NCI-H2227 treated with DMSO at 0.1 percent for 48 hours (cell line): Measurements from ENCODE around the gene RGS7.
"Not testable (repeated sequence)": the region's sequence is repeated elsewhere in the genome, so short reads cannot be mapped to it uniquely, and the experiment has no call there.

Experiments
- DNase-seq: peaks from one replicate; lab custom pipeline; 2025; lab: John Stamatoyannopoulos, UW

Gene RGS7

DNA sequence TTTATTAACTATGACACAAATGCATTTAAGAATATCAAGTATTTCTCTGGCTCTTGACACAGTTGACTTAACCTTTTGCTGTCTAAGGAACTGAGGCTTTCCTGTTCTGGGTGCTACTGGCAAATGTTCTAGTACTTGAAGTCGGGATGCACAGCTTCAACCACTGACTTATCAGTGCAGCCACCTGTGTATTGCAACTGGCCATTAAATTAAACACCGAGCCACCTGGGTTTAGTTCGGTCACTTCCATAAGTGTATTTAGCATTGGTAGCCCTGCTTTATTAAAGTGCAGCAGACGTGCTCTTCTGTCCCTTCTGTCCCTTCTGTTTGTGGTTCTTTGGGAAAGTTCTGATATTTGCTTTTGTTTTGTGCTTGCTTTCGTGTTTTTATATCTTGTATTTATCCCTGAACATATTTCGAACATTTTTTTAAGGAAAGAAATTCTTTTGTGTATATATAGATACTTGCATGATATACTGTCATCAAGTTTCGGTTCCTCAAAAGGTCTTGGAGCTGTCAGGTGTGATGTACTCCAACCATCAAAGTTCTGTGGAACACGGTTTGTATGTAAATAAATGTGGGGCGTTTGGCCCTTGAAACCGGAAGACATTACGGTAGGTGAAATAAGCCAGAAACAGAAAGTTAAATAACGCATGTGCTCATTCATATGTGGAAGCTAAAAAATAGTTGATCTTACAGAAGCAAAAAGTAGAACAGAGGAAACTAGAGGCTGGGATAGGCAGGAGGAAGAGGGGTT is 447.1 kb downstream of the RGS7 start:
- no peak for DNase-seq

DNA sequence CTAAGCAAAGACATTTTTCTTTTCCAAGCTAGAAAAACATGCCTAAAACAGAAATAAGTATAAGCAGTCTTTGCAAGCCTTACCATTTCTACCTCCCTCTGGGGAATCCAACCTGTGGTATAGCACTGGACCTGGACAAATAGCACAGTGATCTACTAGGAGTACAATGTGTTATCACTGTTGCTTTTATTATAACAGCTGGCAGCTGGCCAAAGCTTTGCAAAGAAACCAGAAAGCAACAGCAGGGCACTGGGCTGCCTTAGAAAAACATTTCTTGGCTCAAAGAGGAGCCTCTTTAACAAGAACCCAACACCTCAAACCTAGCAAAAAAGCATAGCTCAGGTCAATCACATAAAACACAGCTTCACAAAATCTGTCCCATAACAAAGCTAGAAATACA is 450.5 kb downstream of the RGS7 start:
- DNase-seq = no peak

DNA sequence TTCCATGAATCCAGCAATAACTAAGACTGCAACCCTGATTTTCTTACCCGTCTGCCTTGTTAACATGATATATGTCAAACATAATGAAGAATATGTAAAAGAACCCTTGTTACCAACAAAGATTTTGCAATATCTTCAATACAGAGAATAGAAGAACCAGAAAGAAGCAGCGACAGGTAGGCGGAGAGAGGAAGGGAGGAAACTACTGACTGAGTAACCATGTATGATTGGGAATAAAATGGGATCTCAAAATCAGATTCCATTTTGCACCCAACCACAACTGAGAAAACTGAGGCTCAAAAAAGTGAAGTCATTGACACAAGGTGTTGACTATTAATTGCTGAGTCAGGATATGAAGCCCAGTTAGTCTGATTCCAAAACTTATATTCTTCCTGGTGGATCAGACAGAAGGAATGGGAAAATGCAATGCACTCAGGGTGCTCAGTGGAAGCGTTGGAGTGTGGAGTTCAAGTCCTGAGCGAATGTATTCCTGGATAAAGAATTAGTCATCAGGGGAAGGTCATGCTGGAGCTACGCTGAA is 451.7 kb downstream of the RGS7 start:
- no peak for DNase-seq

DNA sequence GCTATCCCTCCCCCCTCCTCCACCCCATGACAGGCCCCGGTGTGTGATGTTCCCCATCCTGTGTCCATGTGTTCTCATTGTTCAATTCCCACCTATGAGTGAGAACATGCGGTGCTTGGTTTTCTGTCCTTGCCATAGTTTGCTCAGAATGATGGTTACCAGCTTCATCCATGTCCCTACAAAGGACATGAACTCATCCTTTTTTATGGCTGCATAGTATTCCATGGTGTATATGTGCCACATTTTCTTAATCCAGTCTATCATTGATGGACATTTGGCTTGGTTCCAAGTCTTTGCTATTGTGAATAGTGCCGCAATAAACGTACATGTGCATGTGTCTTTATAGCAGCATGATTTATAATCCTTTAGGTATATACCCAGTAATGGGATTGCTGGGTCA is 461.6 kb downstream of the RGS7 start:
- not testable (repeated sequence) for DNase-seq

DNA sequence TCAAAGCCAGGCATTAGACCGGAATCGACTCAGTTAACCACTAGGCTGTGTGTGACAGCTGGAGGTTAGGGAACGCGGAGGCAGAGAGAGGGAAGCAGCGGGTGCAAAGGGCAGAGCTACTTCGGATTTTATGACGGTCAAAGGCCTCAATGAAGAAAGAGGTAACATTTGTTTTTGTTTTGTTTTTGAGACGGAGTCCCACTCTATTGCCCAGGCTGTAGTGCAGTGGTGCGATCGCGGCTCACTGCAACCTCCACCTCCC is 468.3 kb downstream of the RGS7 start:
- no peak for DNase-seq

DNA sequence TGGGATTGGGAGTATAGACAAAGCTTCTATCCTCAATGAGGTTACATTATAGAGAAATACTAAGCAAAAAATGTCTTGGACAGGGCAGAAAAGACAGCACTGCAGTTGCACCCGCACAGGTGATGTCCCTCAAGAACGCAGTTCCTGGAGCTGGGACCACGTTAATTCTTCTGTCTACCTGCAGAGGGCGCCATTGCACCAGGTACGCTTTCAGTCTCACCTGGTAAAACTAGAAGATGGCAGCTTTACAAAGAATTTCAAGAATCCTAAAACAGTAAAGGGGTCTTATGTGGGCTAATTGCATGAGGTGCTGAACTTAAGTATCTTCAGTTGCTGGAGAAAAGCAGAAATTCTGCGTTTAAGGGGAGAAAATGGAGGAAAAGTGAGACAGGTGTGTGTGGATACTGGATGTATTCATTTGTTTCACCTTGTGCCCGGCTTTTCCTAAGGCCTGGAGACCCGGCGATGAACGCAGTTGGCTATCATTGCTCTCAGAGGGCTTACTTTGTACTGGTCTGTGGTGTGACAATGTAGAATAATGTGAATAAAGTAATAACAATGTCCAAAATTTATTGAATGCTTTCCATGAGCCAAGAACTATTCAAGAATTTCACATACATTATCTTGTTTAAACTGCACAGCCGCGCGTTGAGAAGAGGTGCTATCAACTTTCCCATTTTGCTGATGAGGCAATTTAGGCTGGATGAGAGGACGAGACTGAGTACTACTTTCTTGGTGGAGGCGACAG is 468.8 kb downstream of the RGS7 start:
- DNase-seq = no peak

DNA sequence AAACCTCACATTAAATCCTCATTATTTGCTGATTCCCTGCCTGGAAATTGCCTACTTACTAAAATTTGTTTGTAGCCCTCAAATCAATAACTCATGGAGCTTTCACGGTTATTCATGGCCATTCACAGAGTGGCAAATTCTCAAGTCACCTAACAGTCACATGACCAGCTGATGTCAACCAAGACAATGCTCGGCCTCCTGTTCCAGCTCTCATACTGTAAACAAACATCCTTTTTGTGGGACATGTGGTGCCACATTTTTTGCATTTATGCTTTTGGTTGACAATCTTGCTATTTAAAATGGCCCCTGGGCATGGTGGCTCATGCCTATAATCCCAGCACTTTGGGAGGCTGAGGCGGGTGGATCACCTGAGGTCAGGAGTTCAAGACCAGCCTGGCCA is 473.5 kb downstream of the RGS7 start:
- no peak for DNase-seq

DNA sequence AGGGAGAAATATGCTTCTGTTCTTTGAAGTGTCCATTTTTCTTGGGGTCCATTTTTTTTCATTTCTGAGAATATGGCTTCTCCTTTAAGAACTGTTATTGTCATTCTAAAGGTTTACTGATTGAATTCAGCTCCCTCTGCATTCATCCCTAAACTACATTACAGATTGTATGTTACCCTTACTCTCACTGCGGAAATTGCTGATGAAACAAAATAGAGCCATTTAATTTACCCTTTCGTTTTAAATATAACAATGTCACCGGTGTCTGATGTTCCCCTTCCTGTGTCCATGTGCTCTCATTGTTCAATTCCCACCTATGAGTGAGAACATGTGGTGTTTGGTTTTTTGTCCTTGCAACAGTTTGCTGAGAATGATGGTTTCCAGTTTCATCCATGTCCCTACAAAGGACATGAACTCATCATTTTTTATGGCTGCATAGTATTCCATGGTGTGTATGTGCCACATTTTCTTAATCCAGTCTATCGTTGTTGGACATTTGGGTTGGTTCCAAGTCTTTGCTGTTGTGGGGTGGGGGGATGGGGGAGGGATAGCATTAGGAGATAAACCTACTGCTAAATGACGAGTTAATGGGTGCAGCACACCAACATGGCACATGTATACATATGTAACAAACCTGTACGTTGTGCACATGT is 474.2 kb downstream of the RGS7 start:
- DNase-seq = not testable (repeated sequence)

DNA sequence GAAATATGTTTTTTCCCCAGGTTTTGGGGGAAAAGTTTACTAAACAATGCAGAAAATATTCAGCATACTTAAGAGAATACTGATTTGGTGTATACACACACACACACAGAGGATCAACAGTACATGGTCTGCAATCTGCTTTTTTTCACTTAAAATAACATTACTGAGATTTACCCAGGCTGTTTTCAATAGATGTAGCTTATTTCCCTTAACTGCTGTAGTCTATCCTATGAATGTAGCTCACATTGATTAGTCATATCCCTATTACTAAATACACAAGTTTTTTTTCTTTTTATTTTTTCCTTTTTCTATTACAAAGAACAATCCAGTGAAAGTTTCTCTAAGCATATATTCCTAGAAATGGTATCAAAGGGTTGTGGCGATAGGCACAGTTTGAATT is 478.4 kb downstream of the RGS7 start:
- no peak for DNase-seq

DNA sequence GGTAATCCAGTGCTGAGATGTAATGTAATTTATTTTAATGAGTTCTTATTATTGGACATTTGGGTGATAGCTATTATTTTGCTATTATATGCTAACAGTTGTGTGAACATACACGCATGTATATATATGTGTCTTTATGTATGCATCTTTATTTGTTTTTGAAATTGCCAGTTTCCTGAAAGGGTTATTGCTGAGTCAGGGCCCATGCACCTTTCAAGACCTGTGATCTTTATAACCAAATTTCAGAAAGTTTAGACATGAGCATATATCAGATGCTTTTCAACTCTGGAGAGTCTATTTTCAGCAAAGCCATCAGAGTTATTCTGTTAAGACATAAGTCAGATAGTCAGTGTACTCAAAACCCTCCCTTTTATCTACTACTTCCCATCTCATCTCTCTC is 479.4 kb downstream of the RGS7 start:
- DNase-seq = no peak

DNA sequence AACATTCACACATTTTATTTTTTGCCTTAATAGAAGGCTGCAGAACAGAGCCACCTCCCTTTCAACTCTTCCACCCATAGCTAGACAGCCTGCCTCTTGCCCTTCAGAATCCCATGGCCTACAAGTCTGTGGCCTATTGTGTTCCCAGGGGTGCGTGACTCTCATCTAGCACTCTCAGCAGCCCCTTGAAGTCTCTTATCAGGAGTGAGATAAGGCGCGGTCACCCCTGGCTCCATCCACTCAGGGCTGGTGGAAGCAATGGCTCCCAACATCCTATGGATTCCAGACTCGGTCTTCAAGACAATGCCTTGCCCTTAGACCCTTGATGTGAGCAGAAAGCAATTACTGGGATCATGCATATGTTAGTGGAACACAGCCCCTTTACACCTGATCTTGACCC is 480.9 kb downstream of the RGS7 start:
- no peak for DNase-seq

DNA sequence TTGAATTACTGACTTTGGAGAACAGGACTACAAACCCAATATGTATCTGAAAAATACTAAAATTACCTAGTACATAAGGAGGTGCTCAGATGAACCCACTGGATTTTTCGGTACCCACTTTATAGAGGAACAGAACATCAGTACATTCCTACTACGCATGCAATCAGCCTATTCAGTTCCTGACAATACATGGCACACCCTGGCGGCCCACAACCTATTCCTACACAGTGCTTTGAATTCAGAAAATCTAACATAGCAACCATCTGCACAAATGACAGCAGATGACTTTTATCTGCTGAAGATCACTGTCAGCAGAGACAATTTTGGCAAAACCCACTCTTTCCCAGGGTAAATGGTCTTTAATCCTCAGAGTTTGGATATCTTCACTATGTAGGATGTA is 487.9 kb downstream of the RGS7 start:
- DNase-seq = no peak

DNA sequence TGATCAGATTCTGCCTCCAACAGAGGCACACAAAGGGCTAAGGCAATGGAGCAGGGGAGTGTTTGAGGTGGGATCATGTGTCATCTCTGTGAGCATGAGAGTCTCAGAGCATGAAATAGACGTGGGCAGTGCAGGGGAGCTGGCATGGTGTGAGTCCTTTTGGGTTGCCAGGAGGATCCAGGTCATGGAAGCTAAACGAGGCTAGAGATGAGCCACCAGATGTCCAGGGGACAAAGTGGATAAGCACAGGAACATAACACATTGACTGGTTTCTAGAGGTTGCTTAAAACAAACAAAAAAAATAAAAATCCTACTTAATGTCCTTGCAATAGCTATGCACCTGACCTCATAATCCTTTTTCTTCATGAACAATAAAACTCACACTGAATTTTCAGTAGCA is 490.3 kb downstream of the RGS7 start:
- no peak for DNase-seq

DNA sequence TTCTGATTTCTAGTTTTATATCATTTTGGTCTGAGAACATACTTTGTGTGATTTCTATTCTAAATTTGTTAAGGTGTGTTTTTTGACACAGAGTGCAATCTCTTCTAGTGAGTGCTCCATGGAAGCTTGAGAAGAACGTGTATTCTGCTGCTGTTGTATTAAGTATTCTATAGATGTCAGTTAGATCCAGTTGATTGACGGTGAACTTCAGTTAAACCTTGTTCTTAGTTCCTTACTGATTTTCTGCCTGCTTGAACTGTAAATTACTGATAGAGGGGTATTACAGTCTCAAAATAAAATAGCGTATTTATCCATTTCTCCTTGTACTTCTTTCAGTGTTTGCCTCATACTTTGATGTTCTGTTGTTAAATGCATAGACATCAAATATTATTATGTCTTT is 497.0 kb downstream of the RGS7 start:
- no peak for DNase-seq

DNA sequence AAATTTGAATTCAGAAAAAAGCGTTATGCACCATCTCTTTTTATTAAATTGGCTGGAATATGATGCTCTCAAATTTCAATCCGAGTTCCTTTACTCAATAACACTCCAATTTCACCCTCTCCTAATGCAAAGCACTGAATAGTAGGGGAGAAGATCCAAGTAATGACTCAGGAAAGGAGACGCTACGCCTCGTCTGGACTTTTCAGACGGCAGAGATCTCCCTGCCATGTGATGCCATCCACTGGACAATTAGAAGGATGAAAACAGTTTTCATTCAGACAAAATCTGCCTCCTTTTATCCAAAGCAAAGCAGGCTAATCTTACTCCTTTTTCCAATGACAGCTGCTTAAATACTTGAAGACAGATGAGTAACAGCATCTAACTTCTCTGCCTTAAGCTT is 502.6 kb downstream of the RGS7 start:
- no peak for DNase-seq

DNA sequence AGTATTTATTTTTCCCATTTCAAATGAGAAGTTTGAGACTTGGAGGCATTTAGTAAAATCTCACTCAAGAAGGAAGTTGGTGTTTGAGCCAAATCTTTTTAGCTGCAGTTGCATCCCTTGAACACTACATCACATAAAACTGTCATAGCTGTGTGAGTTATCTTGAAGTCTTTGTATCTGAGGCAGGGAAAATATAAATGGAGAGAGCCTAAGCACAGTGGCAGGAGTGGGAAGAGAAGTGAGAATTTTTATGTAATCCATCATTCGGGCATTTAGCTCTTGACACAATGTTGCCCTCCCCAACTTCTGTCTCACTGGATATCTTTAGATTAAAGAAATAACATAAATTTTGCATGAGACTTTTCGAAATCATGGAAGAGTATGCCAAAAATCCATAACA is 509.7 kb downstream of the RGS7 start:
- no peak for DNase-seq

DNA sequence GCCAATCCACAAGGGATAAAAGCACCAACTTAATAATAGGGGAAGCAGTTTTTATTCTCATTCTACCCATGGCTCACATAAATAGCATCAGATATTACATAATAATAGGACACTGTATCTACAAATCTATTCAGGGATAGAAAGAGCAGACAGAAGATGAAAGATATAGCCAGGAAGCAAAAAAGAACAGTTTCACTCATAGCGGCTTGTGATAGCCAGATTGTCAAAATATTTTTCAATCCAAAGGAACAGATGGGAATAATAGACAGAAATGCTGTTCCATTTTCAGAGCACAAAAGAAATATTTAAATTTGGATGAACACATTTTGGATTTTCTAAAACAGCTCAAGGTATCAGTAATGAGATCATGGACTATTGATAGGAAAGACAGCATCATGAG is 512.5 kb downstream of the RGS7 start:
- DNase-seq = no peak

DNA sequence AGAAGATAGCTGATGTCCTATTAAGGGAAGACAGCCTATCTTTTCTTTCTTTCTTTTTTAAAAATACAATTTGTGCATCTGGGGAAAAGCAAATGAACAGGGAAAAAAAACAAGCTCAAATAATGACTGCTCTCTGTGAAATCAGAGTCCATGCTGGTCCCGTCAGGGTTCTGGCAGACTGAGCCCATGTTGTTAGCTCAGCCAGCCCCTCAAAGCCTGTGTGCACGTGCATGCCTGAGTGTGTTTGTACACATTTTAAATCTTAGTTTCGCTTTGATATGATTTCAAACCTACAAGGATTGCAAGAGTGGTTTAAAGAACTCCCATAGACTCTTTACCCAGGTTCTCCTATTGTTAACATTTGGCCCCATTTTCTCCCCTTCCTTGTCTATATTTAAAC is 513.2 kb downstream of the RGS7 start:
- DNase-seq = no peak

DNA sequence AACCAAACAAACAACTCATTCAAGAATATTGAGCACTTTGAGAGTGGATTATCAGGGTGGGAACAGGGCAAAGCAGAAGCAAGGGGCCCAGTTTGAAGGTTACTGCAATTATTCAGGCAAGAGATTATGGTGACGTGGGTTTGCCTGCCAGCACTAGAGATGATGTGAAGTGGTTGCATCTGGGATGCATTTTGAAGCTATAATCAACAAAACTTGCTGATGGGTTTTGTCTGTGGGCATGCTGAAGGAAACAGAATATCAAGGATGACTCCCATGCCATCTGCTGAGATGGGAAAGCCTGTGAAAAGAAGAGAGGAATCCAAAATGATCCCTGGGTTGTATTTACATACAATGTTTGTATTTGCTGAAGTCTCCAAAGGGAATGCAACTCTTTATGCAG is 520.7 kb downstream of the RGS7 start:
- no peak for DNase-seq

DNA sequence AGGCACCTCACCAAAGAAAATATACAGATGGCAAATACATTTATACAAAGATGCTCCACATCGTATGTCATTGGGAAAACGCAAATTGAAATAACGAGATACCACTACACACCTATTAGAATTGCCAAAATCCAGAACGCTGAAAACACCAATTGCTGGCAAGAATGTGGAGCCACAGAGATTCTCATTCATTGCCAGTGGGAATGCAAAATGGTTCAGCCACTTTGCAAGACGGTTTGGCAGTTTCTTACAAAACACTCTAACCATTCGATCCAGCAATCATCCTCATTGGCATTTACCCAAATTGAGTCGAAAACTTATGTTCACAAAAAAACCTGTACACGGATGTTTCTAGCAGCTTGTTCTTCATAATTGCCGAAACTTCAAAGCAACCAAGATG is 521.7 kb downstream of the RGS7 start:
- no peak for DNase-seq

DNA sequence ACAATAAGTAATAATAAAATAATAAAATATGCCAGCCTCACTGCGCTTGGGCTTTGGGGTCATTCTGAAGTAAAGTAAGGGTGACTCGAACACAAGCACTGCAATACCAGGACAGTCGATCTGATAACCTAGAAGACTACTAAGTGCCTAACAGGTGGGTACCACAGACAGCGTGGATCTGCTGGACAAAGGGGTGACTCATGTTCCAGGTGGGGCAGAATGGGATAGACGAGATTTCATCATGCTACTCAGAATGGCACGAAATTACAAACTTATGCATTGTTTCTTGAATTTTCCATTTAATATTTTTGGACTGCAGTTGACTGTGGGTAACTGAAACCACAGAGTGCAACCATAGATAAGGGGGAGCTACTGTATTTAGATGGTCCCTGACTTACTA is 523.9 kb downstream of the RGS7 start:
- DNase-seq = no peak

DNA sequence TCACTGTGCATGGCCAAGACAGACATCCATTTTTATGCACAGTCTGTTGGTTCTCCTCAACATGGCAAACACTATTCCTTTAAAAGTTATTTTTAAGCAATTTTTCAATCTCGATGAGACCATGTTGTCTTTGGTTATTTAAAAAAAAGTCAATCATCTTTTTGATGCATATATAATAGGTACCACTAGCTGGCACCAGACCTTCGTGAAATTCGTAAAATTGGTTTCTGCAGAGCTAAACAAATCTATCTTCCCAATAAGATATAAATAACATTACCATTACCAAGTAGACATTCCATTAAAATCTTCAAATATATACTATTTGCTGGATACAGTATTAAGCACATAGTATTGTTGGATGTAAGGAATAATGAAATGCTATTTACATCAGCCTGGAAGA is 525.1 kb downstream of the RGS7 start:
- no peak for DNase-seq

DNA sequence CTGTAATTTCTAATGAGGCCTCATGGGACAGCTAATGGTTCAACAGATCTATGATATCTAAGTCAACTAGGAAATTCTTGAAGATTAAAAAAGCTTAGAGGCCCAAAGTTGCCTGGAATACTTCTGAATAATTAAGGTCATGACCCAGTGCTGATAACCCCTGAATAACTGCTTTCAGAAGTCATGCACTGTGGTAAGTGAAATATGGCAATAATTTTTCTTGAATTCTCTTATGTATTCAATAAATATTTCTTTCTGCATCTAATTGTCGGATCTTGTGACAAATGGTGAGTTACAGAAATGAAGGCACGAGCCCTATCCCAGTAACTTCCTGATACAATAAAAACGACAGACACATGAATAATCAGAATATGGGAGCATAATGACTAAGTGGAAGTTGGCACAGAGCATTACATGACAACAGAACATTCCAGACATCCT is 525.8 kb downstream of the RGS7 start:
- no peak for DNase-seq
